NCI-H2196 (cell line): ENCODE data around the gene ZNF189.
A peak's percentile ranks its signal among the peaks of the same experiment; 100 is the strongest.

Experiments used
- DNase-seq: peaks from one replicate; lab custom pipeline; 2025; ENCODE audit not compliant: unreplicated experiment; lab: John Stamatoyannopoulos, UW

ZNF189 gene

DNA sequence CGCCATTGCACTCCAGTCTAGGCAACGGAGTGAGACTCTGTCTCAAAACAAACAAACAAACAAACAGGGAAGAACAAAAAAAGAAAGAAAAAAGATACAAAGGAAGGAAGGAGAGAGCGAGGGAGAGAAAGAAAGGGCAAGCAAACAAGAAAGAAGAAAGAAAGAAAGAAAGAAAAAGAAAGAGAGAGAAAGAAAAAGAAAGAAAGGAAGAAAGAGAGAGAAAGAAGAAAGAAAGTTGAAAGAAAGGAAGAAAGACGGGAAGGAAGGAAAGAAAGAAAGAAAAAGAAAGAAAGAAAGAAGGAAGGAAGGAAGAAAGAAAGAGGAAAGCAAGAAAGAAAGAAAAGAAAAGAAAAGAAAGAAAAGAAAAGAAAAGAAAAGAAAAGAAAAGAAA lies 50.0 kb downstream of the ZNF189 start:
- no peak for DNase-seq

- DNase-seq: peak; percentile 79
Observed at GRCh38 chr9:101449071-101449721, 50.5 kb downstream of the ZNF189 start.

- no peak for DNase-seq
Observed at GRCh38 chr9:101450931-101451330, 52.3 kb downstream of the ZNF189 start.

DNA sequence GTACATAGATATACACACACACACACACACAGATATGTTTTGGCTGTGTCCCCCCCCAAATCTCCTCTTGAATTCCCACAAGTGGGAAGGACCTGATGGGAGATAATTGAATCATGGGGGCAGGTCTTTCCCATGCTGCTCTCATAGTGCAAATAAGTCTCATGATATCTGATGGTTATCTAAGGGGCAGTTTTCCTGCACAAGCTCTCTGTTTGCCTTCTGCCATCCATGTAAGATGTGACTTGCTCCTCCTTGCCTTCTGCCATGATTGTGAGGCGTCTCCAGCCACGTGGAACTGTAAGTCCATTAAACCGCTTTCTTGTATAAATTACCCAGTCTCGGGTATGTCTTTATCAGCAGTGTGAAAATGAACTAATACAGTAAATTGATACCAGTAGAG lies 52.8 kb downstream of the ZNF189 start:
- no peak for DNase-seq

DNA sequence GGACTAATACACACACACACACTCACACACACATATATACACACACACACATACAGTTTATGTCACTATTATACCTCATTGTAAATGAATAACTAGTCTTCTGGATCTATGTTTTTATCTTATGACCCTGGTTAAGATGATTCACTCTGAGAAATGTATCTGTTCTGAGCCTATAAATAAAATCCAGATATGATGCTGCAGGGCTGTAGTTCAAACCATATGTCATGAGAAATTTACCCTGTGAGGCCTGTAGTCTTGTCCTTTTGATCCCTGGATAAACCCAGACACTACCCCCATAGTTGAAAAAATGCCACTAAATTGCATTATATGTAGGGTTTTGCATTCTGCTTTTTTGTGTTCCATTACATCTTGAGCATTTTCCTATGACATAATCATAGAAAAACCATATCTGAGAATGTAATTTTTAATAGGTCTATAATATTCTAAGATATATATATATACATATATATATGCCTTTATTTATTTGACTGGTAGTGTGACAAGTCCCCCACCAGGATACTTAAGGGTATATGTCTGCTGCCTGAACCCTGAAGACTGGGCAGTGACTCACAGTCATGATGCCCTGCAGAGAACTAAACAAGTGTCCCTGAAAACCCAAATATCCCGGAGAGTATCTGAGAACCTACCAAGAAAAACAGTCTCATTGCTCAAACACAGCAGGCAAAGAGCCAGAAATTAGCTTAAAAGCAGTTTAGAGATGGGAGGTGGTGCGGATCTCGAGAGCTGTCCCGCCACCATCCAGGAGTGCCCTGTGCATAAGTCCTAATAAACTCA lies 55.3 kb downstream of the ZNF189 start:
- no peak for DNase-seq

DNA sequence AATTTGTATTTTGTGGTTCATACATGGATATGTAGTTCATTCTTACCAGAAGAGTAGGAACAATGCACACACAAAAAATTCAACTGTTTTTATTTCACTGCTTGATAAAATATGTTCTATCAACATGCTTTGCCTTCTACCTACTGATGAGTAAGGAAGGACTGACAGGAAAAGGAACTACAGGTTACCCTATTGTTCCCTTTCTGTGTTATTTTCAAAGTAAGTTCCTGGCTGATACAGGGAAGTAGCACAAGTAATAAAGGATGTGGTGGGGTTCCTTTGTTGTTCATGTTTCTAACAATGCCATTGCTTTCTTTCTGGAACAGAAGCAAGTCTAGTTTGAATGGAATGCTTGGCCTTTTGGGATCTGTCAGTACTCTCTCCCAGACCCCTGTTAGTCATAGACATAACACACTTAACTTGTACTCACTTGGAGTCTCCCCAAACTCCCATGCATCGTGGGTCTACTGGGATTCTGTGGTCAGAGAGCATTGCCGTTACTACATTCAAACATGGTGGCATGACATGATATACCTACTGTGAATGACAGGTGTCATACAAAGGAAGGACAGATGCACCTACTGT lies 57.1 kb downstream of the ZNF189 start:
- DNase-seq: no peak

DNA sequence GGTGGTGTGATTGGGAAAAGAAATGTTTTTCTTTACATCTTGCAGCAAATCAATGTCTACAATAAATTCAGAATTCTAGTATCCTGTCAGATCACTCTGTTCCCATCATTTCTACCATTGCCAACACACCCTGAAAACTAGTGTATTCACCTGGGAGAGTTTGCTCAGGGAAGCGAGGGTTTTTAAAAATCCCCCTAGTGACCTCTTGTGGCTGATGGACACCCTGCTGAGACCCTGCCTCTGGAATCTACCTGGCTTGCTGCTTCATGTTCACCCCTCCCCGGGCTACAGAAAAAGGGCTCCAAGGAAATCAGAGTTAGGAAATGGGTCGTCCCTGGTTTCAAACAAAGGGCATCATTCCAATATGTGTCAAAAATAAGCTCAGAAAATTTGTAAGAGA lies 58.4 kb downstream of the ZNF189 start:
- DNase-seq: no peak

GRCh38 chr9:101458963-101459631 lies 60.4 kb downstream of the ZNF189 start:
- DNase-seq: peak; percentile 55
